ENCODE results near the gene DACT2. TPM values are rescaled to one million over a fixed set of nuclear protein-coding genes. Genes with fewer than 3 reads are reported as not detected.

The DACT2 gene
- total RNA-seq, 1 experiment from 2014 or later, result 3.3 TPM

DNA sequence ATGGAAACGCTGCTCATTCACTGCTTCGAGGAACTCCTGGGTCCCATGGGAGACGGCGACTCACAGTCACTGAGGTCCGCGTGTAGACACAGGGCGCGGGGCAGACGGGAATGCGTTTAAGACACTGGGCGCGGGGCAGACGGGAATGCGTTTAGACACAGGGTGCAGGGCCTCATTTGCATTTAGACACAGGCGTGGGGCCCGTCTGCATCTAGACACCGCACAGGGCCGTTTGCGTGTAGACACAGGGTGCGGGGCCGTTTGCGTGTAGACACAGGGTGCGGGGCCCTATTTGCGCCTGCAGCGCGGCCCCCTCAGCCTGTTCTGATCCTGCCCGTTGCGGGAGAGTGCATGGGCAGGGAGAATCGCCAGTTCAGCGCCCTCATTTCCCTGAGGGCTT is 10.4 kb downstream of the DACT2 start:
- Histone ChIP-seq H3K27me3 (ENCODE audit: control insufficient read depth, insufficient read depth, low read length) (no peaks in the 10 kb centered on the region), H3K36me3 (ENCODE audit: control insufficient read depth, insufficient read depth, low read length) (no peaks in the 10 kb centered on the region), H3K27ac (ENCODE audit: low read length) (no peak overlapping the region), H3K4me1 (ENCODE audit: control insufficient read depth, insufficient read depth, low read length) (0 out of 2 replicates have a peak, but pooled peaks cover 4% of the 10 kb centered on the region), H3K4me3 (ENCODE audit: low read depth in 2 of 2, low read length in 2 of 2) (no peak overlapping the region), H3K9me3 (ENCODE audit: control insufficient read depth, insufficient read depth, low read depth, low read length) (no peaks in the 10 kb centered on the region)
- intact Hi-C loops (cut with micrococcal nuclease; ENCODE audit: unreplicated experiment), result no loop called here
- BruUV-seq (replicated peaks), result no TSS peak
- ChIA-PET CTCF (no interaction called here), POLR2A (no interaction called here)
- DNase-seq (ENCODE audit: low read depth, low spot score) (no peak), ATAC-seq (no peak)
- TF ChIP-seq TCF7L2 (IDR thresholded peaks at IDR 0.05; ENCODE audit: low read depth, low read length) (no peak), SIN3A (IDR thresholded peaks at IDR 0.05; ENCODE audit: borderline replicate concordance, insufficient read depth, low read depth, low read length) (no peak)
- in situ Hi-C loops (cut with HindIII; ENCODE audit: low pct_unique_long_range_greater_than_20kb, low sequenced_read_pairs), result no loop called here

DNA sequence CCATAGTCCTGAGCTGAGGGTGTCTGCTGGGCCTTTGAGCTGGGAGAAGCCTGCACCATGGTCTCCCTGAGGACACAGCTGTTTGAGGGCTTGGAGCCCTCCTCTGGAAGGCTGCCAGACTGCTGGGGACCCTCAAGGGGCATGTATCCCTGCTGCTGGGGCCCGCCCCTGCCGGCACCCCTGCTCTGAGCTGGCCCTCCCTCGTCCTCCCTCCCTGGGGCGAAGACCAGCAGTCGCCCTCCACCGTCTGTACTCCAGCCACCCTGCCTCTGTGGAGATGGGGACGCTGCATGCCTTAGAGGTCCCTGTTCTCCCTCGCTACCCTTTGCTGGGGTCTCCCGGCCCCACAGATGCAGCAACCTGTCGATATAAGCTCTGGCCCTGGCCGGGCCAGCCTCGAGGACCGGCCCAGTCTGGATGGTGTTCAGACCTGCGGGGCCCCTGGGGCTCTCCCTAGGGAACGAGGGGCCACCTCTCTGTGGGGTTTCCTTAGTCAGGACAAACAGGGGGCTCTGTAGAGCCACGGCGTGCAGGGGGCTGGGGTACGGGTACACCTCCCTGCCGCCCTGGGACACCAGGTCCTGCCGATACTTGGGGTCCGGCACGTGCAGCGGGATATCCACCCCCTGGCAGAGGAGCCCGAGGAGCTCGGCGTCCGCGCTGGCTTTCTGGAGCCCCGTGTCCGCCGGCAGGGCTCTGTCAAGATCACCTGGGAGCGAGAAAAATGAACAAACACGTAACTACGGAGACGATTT is 11.0 kb downstream of the DACT2 start:
- Histone ChIP-seq H3K9me3 (ENCODE audit: control insufficient read depth, insufficient read depth, low read depth, low read length) (no peaks in the 10 kb centered on the region), H3K36me3 (ENCODE audit: control insufficient read depth, insufficient read depth, low read length) (no peaks in the 10 kb centered on the region), H3K4me3 (ENCODE audit: low read depth in 2 of 2, low read length in 2 of 2) (no peak overlapping the region), H3K27ac (ENCODE audit: low read length) (no peak overlapping the region), H3K27me3 (ENCODE audit: control insufficient read depth, insufficient read depth, low read length) (no peaks in the 10 kb centered on the region), H3K4me1 (ENCODE audit: control insufficient read depth, insufficient read depth, low read length) (0 out of 2 replicates have a peak, but pooled peaks cover 3% of the 10 kb centered on the region)
- POLR2A ChIA-PET, result no interaction called here
- intact Hi-C loops (cut with micrococcal nuclease; ENCODE audit: unreplicated experiment), result no loop called here
- no TSS peak for BruUV-seq (replicated peaks)
- CTCF ChIA-PET, result no interaction called here
- DNase-seq (ENCODE audit: low read depth, low spot score) (no peak), ATAC-seq (no peak)
- TF ChIP-seq POLR2AphosphoS5 (IDR thresholded peaks at IDR 0.05; ENCODE audit: low read depth, low read length) (no peak), TCF7L2 (IDR thresholded peaks at IDR 0.05; ENCODE audit: low read depth, low read length) (no peak), CTCF (IDR thresholded peaks at IDR 0.05) (no peak), SIN3A (IDR thresholded peaks at IDR 0.05; ENCODE audit: borderline replicate concordance, insufficient read depth, low read depth, low read length) (no peak)
- TF ChIP-seq, protein P1, sequence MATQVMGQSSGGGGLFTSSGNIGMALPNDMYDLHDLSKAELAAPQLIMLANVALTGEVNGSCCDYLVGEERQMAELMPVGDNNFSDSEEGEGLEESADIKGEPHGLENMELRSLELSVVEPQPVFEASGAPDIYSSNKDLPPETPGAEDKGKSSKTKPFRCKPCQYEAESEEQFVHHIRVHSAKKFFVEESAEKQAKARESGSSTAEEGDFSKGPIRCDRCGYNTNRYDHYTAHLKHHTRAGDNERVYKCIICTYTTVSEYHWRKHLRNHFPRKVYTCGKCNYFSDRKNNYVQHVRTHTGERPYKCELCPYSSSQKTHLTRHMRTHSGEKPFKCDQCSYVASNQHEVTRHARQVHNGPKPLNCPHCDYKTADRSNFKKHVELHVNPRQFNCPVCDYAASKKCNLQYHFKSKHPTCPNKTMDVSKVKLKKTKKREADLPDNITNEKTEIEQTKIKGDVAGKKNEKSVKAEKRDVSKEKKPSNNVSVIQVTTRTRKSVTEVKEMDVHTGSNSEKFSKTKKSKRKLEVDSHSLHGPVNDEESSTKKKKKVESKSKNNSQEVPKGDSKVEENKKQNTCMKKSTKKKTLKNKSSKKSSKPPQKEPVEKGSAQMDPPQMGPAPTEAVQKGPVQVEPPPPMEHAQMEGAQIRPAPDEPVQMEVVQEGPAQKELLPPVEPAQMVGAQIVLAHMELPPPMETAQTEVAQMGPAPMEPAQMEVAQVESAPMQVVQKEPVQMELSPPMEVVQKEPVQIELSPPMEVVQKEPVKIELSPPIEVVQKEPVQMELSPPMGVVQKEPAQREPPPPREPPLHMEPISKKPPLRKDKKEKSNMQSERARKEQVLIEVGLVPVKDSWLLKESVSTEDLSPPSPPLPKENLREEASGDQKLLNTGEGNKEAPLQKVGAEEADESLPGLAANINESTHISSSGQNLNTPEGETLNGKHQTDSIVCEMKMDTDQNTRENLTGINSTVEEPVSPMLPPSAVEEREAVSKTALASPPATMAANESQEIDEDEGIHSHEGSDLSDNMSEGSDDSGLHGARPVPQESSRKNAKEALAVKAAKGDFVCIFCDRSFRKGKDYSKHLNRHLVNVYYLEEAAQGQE (IDR thresholded peaks at IDR 0.05; ENCODE audit: insufficient read depth in 1 of 2, low read depth in 2 of 2, low read length in 1 of 2), result no peak
- in situ Hi-C loops (cut with HindIII; ENCODE audit: low pct_unique_long_range_greater_than_20kb, low sequenced_read_pairs), result no loop called here

- POLR2A ChIA-PET, result no interaction called here
- Histone ChIP-seq H3K4me3 (ENCODE audit: low read depth in 2 of 2, low read length in 2 of 2) (no peak overlapping the region), H3K27ac (ENCODE audit: low read length) (no peak overlapping the region), H3K36me3 (ENCODE audit: control insufficient read depth, insufficient read depth, low read length) (no peaks in the 10 kb centered on the region), H3K9me3 (ENCODE audit: control insufficient read depth, insufficient read depth, low read depth, low read length) (no peaks in the 10 kb centered on the region), H3K4me1 (ENCODE audit: control insufficient read depth, insufficient read depth, low read length) (no peaks in the 10 kb centered on the region), H3K27me3 (ENCODE audit: control insufficient read depth, insufficient read depth, low read length) (no peaks in the 10 kb centered on the region)
- in situ Hi-C loops (cut with HindIII; ENCODE audit: low pct_unique_long_range_greater_than_20kb, low sequenced_read_pairs), result no loop called here
- ATAC-seq (no peak), DNase-seq (ENCODE audit: low read depth, low spot score) (no peak)
- TF ChIP-seq SIN3A (IDR thresholded peaks at IDR 0.05; ENCODE audit: borderline replicate concordance, insufficient read depth, low read depth, low read length), result no peak
- TF ChIP-seq POLR2AphosphoS5 (IDR thresholded peaks at IDR 0.05; ENCODE audit: low read depth, low read length), result no peak
- TF ChIP-seq, protein P1 (IDR thresholded peaks at IDR 0.05; ENCODE audit: insufficient read depth in 1 of 2, low read depth in 2 of 2, low read length in 1 of 2), result no peak
- TF ChIP-seq CTCF (IDR thresholded peaks at IDR 0.05), result no peak
- TF ChIP-seq TCF7L2 (IDR thresholded peaks at IDR 0.05; ENCODE audit: low read depth, low read length), result no peak
- no TSS peak for BruUV-seq (replicated peaks)
- intact Hi-C loops (cut with micrococcal nuclease; ENCODE audit: unreplicated experiment), result no loop called here
- CTCF ChIA-PET, result no interaction called here
Measured at GRCh38 chr6:168307695-168308021, 11.9 kb downstream of the DACT2 start.

All from Panc1 (cell line).